SKM-1 (cell line): ENCODE measurements around the gene FAM114A2.
"Not testable (repeated sequence)": the region's sequence is repeated elsewhere in the genome, so short reads cannot be mapped to it uniquely, and the experiment has no call there.

Experiments
- DNase-seq: peaks from one replicate; lab custom pipeline; 2025; ENCODE audit not compliant: unreplicated experiment; lab: John Stamatoyannopoulos, UW

FAM114A2 gene

DNA sequence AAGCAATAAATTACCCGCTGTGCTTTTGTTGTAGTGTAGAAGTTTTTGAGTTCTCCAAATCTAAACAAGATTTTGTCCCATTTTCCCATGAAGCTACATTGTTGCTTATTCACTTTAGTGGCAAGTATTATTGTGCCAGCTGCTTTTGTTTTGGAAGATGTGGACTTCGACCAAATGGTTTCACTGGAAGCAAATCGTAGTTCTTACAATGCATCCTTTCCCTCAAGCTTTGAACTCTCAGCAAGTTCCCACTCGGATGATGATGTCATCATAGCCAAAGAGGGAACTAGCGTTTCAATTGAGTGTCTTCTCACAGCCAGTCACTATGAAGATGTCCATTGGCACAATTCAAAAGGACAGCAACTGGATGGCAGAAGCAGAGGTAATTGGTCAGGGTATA lies 10.9 kb upstream of the FAM114A2 start:
- no peak for DNase-seq

DNA sequence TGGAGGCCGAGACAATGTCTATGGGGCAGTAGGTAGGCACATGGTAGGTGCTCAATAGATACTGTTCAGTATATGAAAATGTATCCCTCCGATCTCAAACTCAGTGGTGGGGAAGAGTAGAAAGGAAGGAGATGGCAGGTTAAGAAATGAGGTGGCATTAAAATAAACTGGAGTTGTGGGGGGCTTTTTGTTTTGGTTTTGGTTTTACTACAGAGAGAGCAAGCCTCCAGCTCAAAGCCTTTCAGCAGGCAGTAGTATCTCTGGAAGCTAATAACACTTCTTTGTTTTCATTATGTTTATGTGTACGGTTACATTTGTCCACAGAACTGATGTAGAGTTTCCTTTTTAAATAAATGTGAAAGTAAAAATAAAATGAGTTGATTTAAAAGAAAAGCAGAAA lies 8.6 kb upstream of the FAM114A2 start:
- no peak for DNase-seq

GRCh38 chr5:154046486-154046885 lies 7.8 kb upstream of the FAM114A2 start:
- DNase-seq = no peak

GRCh38 chr5:154044581-154044980 lies 5.9 kb upstream of the FAM114A2 start:
- DNase-seq = no peak

DNA sequence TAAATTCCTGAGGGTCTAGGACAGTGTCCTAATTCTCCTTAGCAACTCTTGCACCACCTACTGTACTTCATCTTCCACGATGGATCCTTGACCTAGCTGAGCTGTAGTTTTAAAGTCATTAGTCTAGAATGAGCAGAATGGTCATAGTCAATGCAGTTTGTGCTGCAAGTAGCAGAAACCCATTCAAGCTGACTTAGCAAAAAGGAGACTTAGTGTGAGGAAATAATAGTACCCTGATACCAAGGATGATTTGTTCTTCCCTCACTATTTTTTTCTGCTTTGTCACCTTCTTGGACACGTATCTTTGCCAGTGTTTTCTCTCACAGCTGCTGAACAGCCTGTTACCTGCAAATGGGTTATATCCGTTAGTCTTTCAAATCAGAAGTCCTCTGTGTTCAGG lies 5.4 kb upstream of the FAM114A2 start:
- no peak for DNase-seq

GRCh38 chr5:154042766-154043165 lies 4.1 kb upstream of the FAM114A2 start:
- DNase-seq = no peak

GRCh38 chr5:154039458-154039829 lies 734 bp upstream of the FAM114A2 start:
- no peak for DNase-seq

DNA sequence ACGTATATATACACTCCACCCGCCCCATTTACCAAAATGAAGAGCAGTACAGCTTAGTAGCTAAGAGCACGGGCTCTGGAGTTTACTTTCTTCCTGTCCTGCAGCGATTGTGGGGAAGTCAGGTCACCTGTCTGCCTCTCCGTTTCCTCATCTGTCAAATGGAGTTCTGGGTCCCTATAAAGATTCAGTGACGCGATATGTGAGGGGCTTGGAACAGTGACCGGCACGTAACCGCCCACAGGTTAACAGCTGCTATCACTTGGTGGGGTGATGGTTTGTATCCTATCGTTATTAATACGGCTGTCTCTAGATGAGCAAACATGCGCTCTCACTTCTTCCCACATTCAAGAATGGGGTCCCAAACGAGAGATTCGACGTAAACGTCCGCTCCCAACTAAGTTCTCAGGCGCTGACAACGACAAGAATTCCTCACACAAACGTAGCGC lies 426 bp downstream of the FAM114A2 start:
- DNase-seq = no peak

GRCh38 chr5:154034944-154035343 lies 3.8 kb downstream of the FAM114A2 start:
- no peak for DNase-seq

- no peak for DNase-seq
These were observed 6.7 kb downstream of the FAM114A2 start for GRCh38 chr5:154031937-154032489.

DNA sequence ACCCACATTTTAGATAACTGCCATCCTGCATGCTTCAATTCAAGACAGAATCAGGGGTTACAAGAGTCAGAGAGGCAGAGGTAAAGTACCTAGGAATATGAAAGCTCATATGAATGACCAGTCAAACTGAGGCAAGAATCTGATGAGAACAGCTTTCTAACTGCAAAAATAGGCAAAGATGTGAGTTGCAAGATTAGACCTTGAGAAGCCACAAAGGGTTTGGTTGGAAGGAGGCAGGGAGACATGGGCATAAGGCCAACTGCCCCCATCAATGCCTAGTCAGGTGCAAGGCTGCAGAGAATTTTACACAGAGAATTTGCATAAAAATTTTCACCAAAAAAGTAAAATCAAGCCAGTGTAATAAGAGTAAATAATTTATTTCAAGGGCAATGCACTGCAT lies 12.8 kb downstream of the FAM114A2 start:
- DNase-seq = no peak

DNA sequence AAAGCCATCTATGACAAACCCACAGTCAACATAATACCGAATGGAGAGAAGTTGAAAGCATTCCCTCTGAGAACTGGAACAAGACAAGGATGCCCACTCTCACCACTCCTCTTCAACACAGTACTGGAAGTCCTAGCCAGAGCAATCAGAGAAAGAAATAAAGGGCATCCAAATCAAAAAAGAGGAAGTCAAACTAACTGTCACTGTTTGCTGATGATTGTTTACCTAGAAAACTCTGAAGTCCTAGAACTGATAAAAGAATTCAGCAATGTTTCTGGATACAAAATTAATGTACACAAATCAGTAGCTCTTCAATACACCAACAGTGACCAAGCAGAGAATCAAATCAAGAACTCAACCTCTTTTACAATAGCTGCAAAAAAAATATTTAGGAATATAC lies 19.8 kb downstream of the FAM114A2 start:
- not testable (repeated sequence) for DNase-seq

- no peak for DNase-seq
These were observed 23.5 kb downstream of the FAM114A2 start for GRCh38 chr5:154015071-154015693.

GRCh38 chr5:154010660-154011059 lies 28.1 kb downstream of the FAM114A2 start:
- no peak for DNase-seq

DNA sequence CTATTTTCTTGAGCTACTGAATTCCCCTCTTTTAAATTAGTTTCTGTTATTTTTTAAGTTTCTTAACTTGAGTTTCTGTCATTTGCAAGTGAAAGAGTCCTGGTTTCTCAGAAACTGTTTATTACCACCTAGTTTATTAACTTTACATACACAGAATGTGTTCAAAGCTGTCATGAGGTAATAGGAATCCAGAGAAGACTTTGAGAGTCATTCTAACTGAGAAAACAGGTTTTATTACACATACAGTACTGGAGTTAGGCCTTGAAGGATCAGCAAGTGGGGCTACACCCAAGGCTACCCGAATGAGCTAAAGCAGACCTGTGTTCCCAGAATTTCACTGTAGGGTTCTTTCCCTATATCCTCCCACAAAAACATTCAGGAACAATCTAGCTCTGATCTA lies 33.1 kb downstream of the FAM114A2 start:
- DNase-seq = no peak

DNA sequence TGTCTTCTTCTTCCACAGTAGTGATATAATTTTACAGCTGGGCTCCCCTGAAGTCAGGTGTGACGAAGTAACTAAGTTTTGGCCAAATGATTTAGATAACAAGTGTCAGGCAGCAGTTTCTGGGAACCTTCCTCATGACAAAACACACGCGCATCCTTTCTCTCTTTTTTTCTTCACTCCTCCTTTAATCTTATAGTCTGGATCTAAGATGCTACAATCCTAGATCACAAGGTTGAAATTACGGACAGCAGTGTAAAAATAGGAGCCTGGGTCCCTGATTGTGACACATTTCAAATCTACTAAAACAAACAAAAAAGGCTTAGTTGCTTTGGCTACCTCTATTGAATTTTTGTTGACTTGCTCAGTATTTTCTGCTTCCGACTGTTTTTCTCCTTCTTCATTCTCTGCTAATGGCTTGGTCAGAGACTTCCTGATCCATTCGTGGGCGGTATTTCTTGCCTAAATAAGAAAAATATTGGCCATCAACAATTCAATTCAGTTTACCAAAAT lies 36.1 kb downstream of the FAM114A2 start:
- no peak for DNase-seq

DNA sequence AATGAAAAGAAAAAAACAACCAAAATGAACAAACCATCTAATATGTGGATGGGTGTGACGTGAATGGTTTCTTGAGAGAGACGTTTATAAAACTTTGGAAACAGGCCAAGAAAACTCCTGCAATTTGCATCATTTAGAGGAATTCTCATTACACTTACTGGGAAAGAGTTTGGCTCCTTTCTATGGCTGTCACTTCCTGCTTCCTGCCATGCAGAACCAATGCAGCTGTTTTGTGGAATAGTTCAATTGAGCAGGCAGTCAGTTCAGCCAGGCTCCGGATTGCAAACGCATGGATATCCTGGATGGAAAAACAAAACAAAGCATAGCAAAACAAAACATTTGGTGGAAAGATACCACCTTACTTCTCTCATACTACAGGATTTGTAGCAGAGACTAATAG lies 36.6 kb downstream of the FAM114A2 start:
- no peak for DNase-seq

DNA sequence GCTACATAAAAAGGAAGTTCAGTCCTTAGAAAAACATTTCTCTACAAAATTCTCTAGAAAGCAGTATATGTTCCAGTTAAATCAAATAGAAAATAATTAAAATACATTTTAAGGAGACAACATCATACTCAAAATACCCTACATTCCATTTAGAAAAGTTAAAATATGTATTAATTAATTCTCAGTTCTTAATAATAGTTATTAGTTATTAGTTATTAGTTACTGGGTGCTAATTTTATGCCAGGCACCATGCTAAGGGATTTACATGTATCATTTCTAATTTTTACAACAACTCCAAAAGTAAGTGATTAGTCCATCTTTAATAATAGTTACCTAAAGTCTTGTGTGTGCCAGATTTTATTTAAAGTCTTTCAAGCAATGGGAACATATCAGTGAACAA lies 38.0 kb downstream of the FAM114A2 start:
- DNase-seq = no peak

DNA sequence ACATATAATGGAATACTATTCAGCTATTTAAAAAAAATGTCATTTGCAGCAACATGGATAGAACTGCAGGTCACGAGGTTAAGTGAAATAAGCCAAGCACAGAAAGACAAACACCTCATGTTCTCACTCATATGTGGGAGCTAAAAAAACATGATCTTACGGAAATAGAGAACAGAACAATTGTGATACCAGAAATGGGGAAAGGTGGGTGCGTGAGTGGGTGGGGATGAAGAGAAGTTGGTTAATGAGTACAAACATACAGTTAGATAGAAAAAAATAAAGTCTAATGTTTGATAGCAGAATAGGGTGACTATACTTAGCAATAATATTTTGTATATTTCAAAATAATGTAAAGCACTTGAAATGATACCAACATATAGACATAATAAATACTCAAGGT lies 38.7 kb downstream of the FAM114A2 start:
- DNase-seq = no peak

DNA sequence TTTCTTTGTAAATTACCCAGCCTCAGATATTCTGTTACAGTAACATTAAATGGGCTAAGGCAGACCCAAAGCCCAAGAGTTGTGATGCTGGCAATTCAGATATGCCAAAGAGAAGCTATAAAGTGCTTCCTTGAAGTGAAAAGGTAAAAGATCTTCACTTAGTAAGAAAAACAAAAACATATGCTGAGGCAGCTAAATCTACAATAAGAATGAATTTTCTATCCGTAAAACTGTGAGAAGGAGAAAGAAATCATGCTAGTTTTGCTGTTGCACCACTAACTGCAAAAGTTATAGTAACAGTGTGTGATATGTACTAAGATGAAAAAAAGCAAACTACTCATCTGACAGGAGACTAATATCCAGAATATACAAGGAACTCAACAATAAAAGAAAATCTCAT lies 39.9 kb downstream of the FAM114A2 start:
- no peak for DNase-seq

DNA sequence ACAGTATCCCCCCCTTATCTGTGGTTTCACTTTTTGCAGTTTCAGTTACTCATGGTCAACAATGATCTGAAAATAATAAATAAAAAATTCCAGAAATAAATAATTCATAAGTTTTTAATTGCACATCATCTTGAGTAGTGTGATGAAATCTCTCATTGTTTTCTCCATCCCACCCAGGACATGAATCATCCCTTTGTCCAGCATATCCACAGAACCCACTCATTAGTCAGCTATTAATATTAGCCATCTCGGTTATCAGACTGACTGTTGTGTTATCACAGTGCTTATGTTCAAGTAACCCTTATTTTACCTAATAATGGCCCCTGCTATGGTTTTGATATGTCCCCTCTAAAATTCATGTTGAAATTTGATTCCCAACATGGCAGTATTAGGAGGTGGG lies 40.7 kb downstream of the FAM114A2 start:
- no peak for DNase-seq

- no peak for DNase-seq
These were observed 47.5 kb downstream of the FAM114A2 start for GRCh38 chr5:153991168-153991567.

DNA sequence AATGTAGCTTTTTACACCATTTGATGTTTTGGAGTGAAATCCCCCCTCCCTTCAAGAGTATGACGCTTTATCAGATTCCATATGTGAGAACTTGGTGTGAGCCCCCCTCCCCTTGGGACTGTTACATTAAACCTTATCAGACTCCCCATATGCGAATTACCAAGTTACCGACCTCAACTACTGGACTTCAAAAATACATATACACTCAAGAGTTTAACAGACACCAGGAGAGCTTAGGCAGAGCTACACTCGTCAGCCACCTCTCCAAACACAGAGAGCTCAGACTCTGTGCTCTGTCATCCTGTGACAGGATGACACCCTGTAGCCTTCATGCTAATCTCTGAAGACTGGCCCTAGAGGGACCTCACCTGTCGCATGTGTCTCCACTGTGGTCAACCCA lies 50.2 kb downstream of the FAM114A2 start:
- DNase-seq = no peak
